HG02981 (cell line): ENCODE measurements around the gene CCDC78.

ENCODE experiments used
- ATAC-seq: cut with Tn5 transposase; IDR thresholded peaks from one replicate; pipeline ENCODE4 v1.9.1; 2021; ENCODE audit warnings: mild to moderate bottlenecking, moderate library complexity; ENCODE audit not compliant: unreplicated experiment

The CCDC78 gene

DNA sequence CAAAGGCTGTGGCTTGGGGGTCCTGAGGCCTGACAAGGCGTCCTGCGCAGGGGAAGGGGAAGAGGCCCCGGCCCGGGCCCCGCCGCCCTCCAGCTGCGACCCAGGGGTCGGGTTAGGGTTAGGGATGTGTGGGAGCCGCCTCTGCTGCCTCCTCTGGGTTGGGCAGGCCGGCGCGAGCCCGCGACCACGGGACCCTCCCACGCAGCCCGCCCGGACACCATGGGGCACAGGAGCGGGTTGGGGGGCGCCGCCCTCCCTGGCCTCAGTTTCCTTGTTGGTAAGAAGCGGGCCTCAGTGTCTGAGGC is 14.2 kb upstream of the CCDC78 start:
- no peak for ATAC-seq

DNA sequence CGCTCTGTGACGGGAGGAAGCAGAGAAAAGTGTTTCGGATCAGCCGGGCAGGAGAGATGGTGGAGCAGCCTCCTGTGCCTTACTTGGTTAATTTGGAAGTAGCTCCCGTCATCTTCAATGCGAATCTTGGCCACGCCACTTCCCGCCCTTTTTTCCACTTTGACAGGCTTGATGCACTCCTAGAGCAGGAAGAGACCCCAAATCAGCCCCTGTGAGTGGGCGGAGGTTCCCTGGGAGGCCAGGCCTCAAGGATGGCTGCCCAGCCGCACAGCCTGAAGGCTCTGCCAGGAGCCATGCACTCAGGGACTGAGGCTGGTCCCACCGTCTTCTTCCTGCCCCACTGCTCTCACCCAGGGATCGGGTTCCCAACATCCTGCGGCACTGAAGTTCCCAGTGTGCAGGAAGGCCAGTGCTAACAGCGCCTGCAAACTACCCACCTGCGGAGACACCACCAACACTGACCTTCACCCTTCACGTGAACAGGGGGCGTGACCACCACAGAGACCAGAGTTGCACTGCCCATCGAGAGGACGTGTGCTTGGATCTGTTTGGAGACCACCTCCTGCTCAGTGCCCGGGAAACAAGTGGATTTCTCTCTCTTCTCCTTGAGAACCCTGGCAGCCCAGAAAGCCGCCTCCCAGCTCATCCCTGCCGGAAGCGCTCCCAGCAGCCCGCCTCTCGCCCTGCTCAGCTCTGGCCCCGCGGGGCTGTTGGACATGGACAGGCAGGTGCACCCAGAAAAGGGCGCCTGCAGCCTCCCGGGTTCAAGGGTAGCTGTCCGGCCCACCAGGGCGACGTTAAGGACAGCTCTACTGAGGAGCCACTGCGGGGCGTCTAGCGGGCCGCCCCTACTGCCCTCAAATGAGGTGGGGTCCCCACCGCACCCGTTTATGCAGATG is 13.6 kb upstream of the CCDC78 start:
- ATAC-seq = no peak

DNA sequence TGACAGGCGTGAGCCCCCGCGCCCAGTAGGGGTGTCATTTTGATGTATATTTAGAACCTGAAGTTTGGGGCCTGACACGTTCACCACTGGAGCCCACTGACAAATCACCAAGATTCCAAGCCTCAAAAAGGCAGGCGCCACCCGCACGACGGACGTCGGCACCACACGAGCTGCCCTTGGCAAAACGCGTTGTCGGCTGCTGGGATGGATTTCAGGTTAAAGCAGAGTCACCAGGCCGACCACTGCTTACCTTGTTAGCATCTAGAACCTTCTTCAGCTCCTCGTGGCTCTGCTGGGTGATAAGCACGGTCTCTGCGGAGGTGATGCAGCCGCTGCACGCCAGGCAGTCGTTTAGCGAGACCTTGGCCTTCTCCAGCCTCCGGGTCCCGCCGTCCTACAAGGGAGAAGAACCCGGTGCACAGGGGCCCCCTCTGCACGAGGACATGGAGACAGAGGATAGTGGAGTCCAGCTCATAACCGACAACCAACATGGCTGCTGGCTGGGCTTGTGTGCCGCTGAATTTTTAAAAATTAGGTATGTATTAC is 10.8 kb upstream of the CCDC78 start:
- ATAC-seq = no peak

DNA sequence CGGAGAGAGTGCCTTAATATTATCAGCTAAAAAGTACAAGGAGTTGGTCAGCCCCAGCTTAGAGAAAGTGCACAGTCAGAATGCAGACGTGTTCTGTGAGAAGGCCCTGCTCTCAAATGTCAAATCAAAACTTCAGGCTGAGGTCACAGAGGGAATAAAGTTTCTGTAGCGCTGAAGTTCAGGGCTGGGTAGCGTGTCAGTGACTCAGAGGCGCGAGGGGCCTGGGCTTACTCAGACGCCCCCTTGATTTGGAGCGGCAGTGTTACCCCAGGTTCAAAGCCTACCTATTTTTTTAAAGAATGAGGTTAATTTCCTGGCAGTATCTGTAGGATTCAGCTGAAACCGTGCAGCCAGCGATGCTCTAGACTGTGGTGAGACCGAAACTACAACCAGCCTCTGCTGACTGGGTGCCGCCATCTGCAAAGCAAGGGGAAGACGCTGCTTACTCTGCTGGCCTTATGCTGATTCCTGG is 9.8 kb upstream of the CCDC78 start:
- ATAC-seq = no peak

DNA sequence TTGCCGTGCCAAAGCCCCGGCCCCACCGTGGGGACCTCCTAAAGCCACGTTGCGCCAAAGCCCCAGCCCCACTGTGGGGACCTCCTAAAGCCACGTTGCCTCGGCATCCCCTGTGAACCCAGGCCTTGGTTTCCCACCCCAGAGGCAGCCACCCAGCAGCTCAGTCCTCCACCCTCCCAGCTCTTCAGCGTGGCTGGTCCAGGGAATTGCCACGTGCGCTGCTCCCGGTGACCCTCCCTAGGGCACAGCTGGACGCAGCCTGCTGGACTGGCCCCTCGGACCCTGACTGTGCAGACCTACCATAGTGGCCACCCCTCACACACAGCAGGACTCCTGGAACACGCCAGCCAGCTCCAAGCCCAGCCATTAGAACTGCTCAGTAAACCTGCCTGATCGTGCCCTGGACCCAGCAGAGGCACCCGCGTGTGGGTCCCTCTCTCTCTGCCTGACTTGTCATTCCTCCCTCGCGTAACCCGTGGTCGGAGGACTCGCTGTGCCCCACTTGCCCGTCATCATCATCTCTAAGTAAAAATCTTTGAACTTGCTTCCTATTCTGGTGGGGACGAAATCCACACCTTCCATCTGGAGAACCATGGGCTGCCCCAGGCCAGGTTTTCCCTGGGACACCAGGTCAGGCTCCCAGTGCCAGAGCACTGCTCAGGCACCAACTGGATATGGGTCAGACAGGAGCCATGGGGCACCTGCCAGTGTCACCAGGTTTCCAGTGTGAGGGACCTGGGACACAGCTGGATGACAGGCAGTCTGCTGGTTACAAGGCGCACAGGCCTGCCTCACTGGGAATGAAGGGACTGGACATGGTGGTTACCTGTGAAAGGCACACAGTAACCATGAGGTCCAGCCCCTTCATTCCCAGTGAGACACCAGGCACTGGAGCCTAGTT is 9.0 kb upstream of the CCDC78 start:
- no peak for ATAC-seq

DNA sequence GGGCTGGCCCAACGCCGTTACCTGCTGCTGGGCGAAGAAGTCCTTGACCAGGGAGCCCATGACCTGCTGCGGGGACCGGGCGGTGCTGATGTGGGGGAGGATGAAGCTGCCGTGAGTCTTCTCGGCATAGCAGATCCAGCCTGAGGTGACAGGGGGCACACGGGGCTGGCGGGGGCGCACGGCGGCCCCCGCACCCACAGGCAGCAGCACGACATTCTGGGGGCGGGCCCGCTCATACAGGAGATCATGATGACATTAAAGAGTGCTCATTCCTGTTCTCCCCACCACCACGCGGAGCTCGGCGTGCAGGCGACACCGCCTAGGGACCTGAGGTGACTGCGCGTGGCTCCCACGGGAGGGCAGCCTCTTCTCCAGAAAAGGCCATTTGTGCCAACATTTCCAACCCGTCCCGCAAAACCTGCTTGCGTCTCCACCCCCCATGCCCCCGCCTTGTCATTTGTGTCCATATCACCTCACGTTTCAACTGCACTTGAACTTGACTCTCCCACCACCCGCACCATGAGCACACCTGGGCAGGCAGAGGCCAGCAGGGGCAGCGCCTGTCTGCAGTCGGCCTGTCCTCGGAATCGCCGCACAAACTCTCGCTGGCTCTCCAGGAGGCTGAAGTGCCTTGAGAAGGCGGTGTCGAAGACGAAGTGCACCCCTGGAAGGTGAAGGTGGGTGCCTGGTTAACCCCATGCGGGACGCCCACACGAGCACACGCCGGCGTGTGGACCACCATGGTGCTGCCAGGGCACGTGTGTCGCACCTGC is 8.2 kb upstream of the CCDC78 start:
- no peak for ATAC-seq

DNA sequence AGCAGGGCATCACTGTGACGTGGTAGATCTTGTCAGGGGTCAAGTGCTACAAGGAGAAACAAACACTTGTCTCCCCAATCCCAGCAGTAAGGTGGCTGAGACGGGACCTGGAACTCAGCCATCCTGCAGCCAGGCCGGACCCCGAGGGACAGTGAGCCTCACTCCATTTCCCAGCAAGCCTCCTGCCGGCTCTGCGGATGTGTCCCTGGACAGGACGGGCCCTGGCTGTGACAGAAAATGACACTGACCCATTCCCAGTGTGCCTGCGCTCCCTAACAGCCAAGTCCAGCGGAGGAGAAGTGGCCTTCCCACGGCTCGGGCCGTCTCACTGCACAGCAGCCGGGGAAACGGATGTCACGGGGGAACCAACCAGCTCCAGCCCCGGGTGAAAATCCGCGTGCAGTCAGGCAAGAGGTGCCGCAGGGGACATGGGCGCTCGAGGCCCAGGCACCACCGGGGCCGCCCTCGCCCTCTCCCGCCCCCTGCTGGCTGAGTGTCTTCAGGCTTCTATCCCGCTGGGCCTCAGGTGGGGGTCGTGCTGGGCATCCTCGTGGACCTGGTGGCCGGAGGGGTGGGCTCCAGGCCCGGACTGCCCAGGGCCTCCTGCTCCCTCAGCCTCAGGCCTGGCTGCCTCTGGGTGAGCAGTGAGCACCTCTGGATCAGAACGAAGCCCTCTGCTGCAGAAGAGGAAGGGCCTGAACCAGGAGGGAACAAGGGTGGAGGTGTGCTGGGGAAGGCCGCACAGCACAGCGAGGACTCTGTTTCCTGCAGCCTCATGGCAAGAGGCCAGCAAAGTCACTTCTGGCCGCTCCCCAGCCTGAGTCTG is 7.4 kb upstream of the CCDC78 start:
- ATAC-seq = no peak

DNA sequence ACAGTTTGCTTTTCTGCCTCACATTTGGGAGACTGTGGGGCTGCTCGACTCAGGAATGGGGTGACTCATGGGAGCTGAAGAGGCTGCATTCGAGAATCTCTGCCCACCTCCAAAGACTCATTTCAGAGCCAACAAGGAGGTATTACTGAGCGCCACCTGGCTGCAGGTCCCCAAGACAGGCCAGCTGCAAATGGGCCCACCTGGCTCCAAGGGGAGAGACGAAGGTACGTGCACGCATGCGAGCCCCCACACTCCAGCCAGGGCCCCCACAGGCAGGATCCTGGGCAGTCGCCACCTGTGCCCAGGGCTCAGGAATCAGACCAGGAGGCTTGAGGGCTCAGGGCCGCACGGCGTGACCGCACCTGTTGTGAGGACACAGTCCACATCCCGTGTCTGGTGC is 6.7 kb upstream of the CCDC78 start:
- no peak for ATAC-seq

DNA sequence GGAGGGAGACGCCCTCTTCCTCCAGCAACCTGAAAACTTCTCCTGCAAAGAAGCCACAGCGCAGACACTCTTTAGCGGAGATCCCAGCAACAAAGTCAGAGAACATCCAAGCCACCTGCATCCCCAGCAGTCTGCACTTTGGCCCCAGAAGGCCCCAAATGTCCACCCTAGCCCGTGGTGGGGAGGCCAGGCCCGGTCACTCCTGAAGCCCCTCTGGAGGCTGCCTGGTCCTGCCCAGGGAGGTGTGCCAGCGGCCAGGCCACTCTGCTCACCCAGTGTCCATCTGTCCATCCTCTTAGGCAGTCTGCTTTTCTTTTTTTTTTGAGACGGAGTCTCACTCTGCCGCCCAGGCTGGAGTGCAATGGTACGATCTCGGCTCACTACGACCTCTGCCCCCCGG is 6.1 kb upstream of the CCDC78 start:
- ATAC-seq = no peak

DNA sequence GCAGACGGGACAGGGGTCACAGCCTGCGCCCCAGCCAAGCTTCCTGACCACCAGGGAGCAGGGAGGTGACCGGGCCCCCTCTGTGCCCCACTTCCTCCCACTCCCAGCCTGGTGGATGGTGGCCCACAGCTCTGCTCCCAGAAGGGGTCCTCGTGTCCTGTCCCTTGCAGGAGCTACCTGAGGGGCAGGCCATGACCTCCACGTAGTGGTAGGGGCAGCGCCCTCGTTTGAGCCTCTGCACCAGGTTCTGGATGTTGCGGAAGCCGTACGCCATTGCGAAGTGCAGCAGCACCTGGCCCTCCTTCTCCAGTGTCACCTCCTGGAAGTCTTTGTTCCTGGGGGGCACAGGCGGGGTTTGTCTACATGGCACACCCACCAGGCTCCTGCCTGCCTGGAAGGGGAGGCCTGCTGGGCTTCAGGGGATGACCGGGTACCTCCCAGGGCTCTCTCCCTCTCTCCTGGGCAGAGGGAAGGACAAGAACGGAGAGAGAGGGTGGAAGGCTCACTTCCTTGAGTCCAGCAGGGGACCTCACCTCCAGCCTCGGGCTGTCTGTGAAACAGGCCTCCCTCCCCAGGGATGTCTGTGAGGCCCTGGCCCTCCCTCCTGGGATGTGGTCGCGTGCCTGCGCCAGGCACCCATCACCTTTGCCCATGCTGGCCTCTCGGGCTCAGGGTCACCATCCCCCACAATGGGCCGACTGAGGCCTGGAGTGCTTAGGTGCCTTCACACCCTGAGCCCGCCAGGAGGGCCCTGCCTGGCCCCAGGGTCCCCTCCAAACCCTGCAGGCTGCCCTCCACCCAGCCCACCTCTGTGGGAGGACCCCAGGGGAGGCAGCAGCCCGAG is 4.6 kb upstream of the CCDC78 start:
- no peak for ATAC-seq

DNA sequence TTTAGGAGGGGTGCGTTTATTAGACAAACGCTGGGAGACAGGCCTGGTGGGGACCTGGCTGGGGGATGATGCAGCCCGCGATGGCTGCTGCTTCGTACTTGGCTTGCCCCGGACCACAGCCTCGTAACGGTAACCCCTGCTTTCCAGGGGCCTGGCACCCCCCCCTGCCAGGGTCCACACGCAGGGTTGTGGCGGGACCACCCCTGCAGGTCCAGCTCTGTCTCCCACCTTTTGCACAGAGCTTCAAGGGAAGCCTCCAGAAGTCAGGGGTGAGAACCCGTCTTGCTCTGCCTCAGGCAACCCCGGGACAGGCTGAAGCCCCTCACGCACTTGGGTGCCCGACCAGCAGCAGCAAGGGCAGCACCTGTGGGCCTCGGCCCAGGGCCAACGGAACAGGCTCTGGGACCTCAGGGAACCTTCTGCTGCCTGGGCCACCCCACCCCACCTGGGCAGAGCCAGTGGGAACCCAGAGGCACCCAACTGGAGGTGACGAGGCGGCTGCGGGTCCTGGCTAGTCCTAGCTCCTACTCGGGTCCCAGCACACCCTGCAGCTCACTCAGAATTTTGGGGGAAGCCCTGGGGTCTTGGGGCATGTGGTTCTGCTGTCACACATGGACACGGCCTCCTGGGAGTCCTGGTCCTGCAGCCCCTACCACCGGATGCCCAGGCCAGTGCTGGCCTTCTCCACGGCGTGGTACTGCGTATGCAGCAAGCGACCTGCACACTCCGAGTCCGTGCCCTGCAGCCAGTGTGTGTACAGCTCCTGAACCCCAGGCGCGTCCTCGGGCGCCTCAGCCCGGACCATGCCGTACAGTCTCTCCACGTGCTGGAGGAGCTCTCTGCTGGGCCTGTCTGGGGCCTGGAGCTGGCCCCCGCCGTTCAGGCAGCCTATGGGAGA is 3.8 kb upstream of the CCDC78 start:
- no peak for ATAC-seq

DNA sequence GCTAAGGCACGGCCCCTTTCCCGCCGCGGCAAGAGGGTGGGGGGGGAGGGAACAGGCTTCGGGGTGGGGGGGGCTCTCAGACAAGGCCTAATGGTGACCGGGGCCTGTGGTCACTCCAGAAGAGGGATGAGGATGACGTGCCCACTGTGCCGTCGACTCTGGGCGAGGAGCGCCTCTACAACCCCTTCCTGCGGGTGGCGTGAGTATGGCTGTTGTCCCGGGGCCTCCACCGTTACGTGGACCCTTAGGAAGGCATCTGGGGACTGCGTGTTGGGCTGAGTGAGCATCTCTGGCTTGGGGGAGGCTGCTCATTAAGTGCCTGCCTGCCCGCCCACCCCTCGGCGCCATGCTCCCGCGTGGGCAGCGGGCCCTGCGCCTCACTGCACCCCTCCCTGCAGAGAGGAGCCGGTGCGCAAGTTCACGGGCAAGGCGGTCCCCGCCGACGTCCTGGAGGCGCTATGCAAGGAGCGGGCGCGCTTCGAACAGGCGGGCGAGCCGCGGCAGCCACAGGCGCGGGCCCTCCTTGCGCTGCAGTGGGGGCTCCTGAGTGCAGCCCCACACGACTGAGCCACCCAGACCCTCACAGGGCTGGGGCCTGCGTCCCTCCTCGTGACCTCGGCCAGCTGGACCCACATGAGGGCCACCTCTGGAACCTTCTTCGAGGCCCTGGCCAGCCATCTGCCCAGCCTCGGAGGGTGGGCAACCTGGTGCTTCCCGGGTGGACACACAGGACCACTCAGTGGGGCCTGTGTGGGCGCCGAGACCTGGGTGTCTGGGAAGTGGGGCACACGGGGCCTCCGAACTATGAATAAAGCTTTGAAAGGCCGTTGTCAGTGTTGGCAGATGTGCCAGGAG is 2.9 kb upstream of the CCDC78 start:
- ATAC-seq = no peak

DNA sequence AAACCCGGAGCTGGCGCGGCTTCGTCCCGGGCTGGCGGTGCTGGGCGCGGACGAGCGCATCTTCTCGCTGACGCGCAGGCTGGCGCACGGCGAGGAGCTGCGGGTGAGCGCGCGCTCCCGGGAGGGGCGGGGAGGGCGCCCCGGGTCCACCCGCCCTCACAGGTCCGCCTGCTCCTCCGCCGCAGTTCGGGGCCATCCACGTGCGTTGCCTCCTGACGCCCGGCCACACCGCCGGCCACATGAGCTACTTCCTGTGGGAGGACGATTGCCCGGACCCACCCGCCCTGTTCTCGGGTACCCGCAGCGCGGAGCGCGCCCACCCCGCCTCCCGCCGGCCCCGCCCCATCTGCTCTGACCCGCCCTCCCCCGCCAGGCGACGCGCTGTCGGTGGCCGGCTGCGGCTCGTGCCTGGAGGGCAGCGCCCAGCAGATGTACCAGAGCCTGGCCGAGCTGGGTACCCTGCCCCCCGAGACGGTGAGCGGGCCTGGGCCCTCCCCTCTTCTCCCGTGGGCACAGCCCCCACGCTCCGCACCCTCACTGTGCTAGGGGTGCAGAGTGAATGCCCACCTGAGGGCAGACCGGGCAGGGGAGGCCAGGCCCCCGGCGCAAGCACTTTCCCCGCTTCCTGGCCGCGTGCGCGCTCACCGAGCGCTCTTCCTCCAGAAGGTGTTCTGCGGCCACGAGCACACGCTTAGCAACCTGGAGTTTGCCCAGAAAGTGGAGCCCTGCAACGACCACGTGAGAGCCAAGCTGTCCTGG is 2.1 kb upstream of the CCDC78 start:
- peak; percentile 32 for ATAC-seq

DNA sequence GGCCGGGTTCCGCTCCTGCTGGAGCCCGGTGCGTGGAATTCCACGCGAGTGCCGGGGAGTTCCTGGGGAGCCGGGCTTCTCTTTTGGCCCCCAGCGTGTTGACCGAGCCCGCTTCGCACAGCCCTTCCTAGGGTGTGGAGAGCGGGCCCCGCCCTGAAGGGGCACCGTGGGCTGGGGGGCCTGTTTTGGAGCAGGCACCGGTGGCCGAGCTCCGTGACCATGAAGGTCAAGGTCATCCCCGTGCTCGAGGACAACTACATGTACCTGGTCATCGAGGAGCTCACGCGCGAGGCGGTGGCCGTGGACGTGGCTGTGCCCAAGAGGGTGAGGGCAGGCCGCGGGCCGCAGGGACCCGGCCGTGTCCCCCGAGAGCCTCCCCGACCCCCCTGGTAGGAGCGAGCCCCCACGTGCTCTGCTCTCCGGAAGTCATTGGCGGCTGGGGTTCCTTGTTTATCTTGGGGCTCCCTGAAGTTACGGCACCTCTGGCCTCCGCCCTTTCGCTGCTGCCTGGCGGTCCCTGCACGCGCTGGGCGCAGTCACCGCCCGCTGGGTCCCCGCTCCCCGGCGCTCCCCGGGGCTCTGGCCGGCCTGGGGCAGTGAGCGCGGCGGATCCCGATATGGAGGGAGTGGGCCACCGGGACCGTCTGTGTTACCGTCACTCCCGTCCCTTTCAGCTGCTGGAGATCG is 1.2 kb upstream of the CCDC78 start:
- no peak for ATAC-seq

DNA sequence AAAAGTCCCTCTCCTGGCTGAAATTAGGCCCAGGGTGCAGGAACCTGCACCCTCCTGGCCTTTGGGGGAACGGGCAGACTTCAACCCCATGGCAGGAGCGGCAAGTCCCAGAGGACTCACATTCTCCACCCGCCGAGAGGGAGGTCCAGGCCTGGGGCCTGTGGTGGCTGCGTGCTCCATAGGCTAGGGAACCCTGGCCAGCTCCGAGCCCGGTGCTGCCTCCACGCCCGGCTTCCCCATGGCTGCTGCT is 130 bp downstream of the CCDC78 start:
- ATAC-seq = no peak

DNA sequence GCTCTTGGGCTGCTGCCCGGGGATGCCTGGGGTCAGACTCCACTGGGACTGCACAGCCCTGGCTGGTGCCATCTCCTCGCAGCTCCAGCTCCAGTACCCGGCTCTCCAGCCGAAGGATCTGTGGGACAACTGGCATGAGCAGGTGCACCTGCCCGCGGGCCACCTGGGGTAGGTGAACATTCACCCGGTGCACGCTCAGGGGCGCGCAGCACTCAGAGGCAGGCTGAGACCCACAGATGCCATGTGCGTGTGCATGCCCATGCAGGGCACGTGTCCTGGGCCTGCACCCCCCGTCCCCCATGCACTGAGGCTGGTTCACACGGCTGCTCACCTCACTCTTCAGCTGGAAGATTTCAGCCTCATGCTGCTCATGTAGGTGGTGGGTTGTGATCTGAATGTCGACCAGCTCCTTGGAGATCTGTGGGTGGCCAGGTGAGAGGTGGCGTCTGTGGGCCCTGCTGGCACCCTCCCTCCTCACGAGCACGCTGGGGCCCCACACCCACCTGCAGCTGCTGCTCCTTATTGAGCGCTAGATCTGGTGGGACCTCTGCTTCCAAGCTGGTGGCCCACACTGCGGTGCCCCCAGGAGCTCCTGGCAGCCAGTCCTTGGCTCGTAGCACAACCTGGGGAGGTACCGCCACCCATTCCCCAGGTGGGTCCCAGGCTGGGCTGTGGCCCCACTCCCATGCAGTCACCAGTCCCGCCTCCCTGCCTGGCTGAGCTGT is 618 bp downstream of the CCDC78 start:
- no peak for ATAC-seq
